GM23338 (cell line): ENCODE measurements around the gene AEN. TPM values are rescaled to one million over a fixed set of nuclear protein-coding genes. Genes with fewer than 3 reads are reported as not detected.

Experiments
- ATAC-seq: fragments of 200-7000 bp; cut with Tn5 transposase; 3 replicates; pipeline ENCODE4 v1.9.1; 2020
- DNase-seq: peaks from one replicate; pipeline ENCODE4 v3.0.0-alpha.2; 2015; ENCODE audit warnings: low spot score
- H2AFZ ChIP-seq: fragments of 200-600 bp; sonication (generic); 2 replicates; pipeline ENCODE4 v1.8.0; 2016; ENCODE audit warnings: antibody characterized with exemption, mild to moderate bottlenecking, moderate library complexity
- H3F3A ChIP-seq: fragments of 200-600 bp; sonication (generic); replicated peaks from 2 replicates; pipeline ENCODE4 v1.8.0; 2017; ENCODE audit warnings: antibody characterized with exemption, mixed run types, low read depth
- H3K27ac ChIP-seq: fragments of 200-600 bp; sonication (generic); 2 replicates; pipeline ENCODE4 v1.6.1; 2016; ENCODE audit warnings: low read depth
- H3K27me3 ChIP-seq: fragments of 200-600 bp; sonication (generic); 2 replicates; pipeline ENCODE4 v1.8.0; 2016; ENCODE audit warnings: mild to moderate bottlenecking, mixed run types, moderate library complexity; ENCODE audit not compliant: insufficient read depth
- H3K36me3 ChIP-seq: fragments of 200-600 bp; sonication (generic); 2 replicates; pipeline ENCODE4 v1.8.0; 2016; ENCODE audit warnings: mild to moderate bottlenecking; ENCODE audit not compliant: insufficient read depth
- H3K4me1 ChIP-seq: fragments of 200-600 bp; sonication (generic); 2 replicates; pipeline ENCODE4 v1.8.0; 2016; ENCODE audit warnings: mild to moderate bottlenecking, moderate library complexity; ENCODE audit not compliant: insufficient read depth
- H3K4me2 ChIP-seq: fragments of 200-600 bp; sonication (generic); 2 replicates; pipeline ENCODE4 v1.7.1; 2017; ENCODE audit warnings: mixed run types
- H3K4me3 ChIP-seq: fragments of 200-600 bp; sonication (generic); 2 replicates; pipeline ENCODE4 v1.6.1; 2016; ENCODE audit warnings: mixed run types
- H3K79me2 ChIP-seq: fragments of 200-600 bp; sonication (generic); replicated peaks from 2 replicates; pipeline ENCODE4 v1.8.0; 2017; ENCODE audit warnings: mild to moderate bottlenecking; ENCODE audit not compliant: insufficient read depth
- H3K9me2 ChIP-seq: fragments of 200-600 bp; sonication (generic); 2 replicates; pipeline ENCODE4 v1.8.0; 2017; ENCODE audit not compliant: insufficient read depth
- H4K20me1 ChIP-seq: fragments of 200-600 bp; sonication (generic); replicated peaks from 2 replicates; pipeline ENCODE4 v1.8.0; 2017; ENCODE audit warnings: mild to moderate bottlenecking; ENCODE audit not compliant: insufficient read depth
- H3K27ac Mint-ChIP-seq: 2 replicates; pipeline ENCODE4 v1.8.0; 2020; ENCODE audit warnings: inconsistent platforms, mild to moderate bottlenecking, moderate library complexity, mixed read lengths
- H3K27me3 Mint-ChIP-seq: 3 replicates; pipeline ENCODE4 v1.8.0; 2022; ENCODE audit warnings: low read depth, mild to moderate bottlenecking, moderate library complexity, mixed read lengths, inconsistent platforms; ENCODE audit not compliant: insufficient read depth, poor library complexity
- H3K36me3 Mint-ChIP-seq: 3 replicates; pipeline ENCODE4 v1.8.0; 2021; ENCODE audit warnings: low read depth, mild to moderate bottlenecking, inconsistent platforms, moderate library complexity, mixed read lengths
- H3K4me1 Mint-ChIP-seq: 3 replicates; pipeline ENCODE4 v1.8.0; 2020; ENCODE audit warnings: mild to moderate bottlenecking, inconsistent platforms, mixed read lengths
- H3K4me3 Mint-ChIP-seq: 3 replicates; pipeline ENCODE4 v1.8.0; 2021; ENCODE audit warnings: moderate library complexity, mild to moderate bottlenecking, inconsistent platforms, mixed read lengths
- H3K9me3 Mint-ChIP-seq: 3 replicates; pipeline ENCODE4 v1.8.0; 2020; ENCODE audit warnings: moderate library complexity, mild to moderate bottlenecking, inconsistent platforms, mixed read lengths
- CTCF ChIP-seq, 2 experiments: fragments of 200-600 bp in 1 of 2; sonication (generic) in 1 of 2; conservative IDR thresholded peaks; 2 replicates each; pipeline versions ENCODE4 v1.5.1 to v1.6.1; 2016 to 2017; ENCODE audit warnings: antibody characterized with exemption in 2 of 2, low read depth in 2 of 2, mild to moderate bottlenecking in 2 of 2, moderate library complexity in 1 of 2
- EZH2 ChIP-seq: fragments of 200-600 bp; sonication (generic); IDR thresholded peaks from one replicate; pipeline ENCODE4 v1.8.0; 2017; ENCODE audit warnings: antibody characterized with exemption, mild to moderate bottlenecking, low read depth; ENCODE audit not compliant: unreplicated experiment
- JUNB ChIP-seq: IDR thresholded peaks from one replicate; pipeline ENCODE4 v1.6.1; 2016; ENCODE audit warnings: antibody characterized with exemption; ENCODE audit not compliant: unreplicated experiment
- POLR2AphosphoS5 ChIP-seq: IDR thresholded peaks from 2 replicates; pipeline ENCODE4 v1.6.1; 2016; ENCODE audit warnings: antibody characterized with exemption, low read depth
- polyA plus RNA-seq: library from polyadenylated mRNA; unstranded; fragments of >200 nt; fragmentation: Nextera tagmentation; extraction: Ambion mirVana; gene quantifications from 2 replicates; pipeline ENCODE4 v1.2.1, GENCODE V29; 2016
- total RNA-seq: library from RNA; depleted of rRNA; stranded (reverse); fragments of >200 nt; shearing (Covaris generic); gene quantifications from 2 replicates; pipeline ENCODE4 v1.2.3, GENCODE V29; 2014

Gene AEN
- total and polyA plus RNA-seq, 2 experiments from 2014 or later = 82.3 to 220 TPM

GRCh38 chr15:88624971-88625490 lies 3.9 kb downstream of the AEN start (continued):
- TF ChIP-seq POLR2AphosphoS5 (no peak), JUNB (no peak)

GRCh38 chr15:88625943-88626741 lies 5.0 kb downstream of the AEN start:
- peaks cover 28% of the 10 kb centered on the region for H3F3A ChIP-seq
- Mint-ChIP-seq H3K9me3 (no peaks in the 10 kb centered on the region; the same call in 2 of the 3 replicates), H3K4me1 (peaks cover 53% of the 10 kb centered on the region), H3K27ac (no peak overlapping the region), H3K36me3 (peaks cover 95% of the 10 kb centered on the region), H3K4me3 (no peak overlapping the region), H3K27me3 (peaks cover 16% of the 10 kb centered on the region)
- no peak overlapping the region for H3K4me3 ChIP-seq
- no peak for ATAC-seq
- peaks cover 84% of the 10 kb centered on the region for H4K20me1 ChIP-seq
- TF ChIP-seq CTCF (conservative IDR thresholded peaks at IDR 0.05; ENCODE audit: low read depth in 2 of 2) (no peak), POLR2AphosphoS5 (0 out of 2 replicates have a peak, but pooled peaks have one; percentile 7)
- H3K9me2 ChIP-seq = no peaks in the 10 kb centered on the region
- no peak overlapping the region for H3K27ac ChIP-seq
- H3K27me3 ChIP-seq = no peaks in the 10 kb centered on the region
- peaks cover 39% of the 10 kb centered on the region for H3K4me1 ChIP-seq
- no peak overlapping the region for H3K4me2 ChIP-seq
- no peak for DNase-seq
- peaks cover 86% of the 10 kb centered on the region for H3K79me2 ChIP-seq
- H2AFZ ChIP-seq = no peak overlapping the region
- H3K36me3 ChIP-seq = peaks cover 65% of the 10 kb centered on the region

- Histone ChIP-seq H3K9me2 (no peaks in the 10 kb centered on the region), H3K36me3 (peaks cover 64% of the 10 kb centered on the region), H3K79me2 (peaks cover 73% of the 10 kb centered on the region), H3K4me1 (peaks cover 37% of the 10 kb centered on the region), H3K4me2 (0 out of 2 replicates have a peak overlapping the region, but pooled peaks have one; percentile 38), H3K27ac (peak overlapping the region; percentile 69; the same call in 1 of the 2 replicates), H4K20me1 (peaks cover 85% of the 10 kb centered on the region), H3K4me3 (no peak overlapping the region), H2AFZ (no peak overlapping the region), H3F3A (peaks cover 35% of the 10 kb centered on the region), H3K27me3 (no peaks in the 10 kb centered on the region)
- H3K27ac Mint-ChIP-seq = no peak overlapping the region
- no peak overlapping the region for H3K4me3 Mint-ChIP-seq
- H3K9me3 Mint-ChIP-seq = no peaks in the 10 kb centered on the region; the same call in 2 of the 3 replicates
- no peak for ATAC-seq
- no peak for DNase-seq
- TF ChIP-seq CTCF (conservative IDR thresholded peaks at IDR 0.05; ENCODE audit: low read depth in 2 of 2) (no peak), EZH2 (no peak)
- H3K36me3 Mint-ChIP-seq = peaks cover 98% of the 10 kb centered on the region
- H3K4me1 Mint-ChIP-seq = peaks cover 49% of the 10 kb centered on the region
- H3K27me3 Mint-ChIP-seq = peaks cover 15% of the 10 kb centered on the region
Measured at GRCh38 chr15:88627463-88627862, 6.3 kb downstream of the AEN start.
